Esophagus muscularis mucosa (tissue), 4 donors: Measurements from ENCODE around the gene ZNF597. TPM values are rescaled to one million over a fixed set of nuclear protein-coding genes. Genes with fewer than 3 reads are reported as not detected.

Source experiments
- DNase-seq: peaks from one replicate; pipeline ENCODE4 v3.0.0-alpha.2; 2017; ENCODE audit errors: extremely low spot score
- H3K27ac ChIP-seq, 4 donors: fragments of 200-600 bp; sonication (generic); replicated peaks in 1 of 4; 1 replicate in 3 of 4; 2 replicates in 1 of 4; pipeline ENCODE4 v1.5.1; 2016 to 2019; ENCODE audit warnings: mild to moderate bottlenecking in 1 of 4
- H3K27me3 ChIP-seq, 4 donors: fragments of 200-600 bp; sonication (generic); one replicate each; pipeline versions ENCODE4 v1.5.1 to v1.6.0; 2016 to 2019
- H3K36me3 ChIP-seq, 4 donors: fragments of 200-600 bp; sonication (generic); one replicate each; pipeline ENCODE4 v1.5.1; 2016 to 2019
- H3K4me1 ChIP-seq, 4 donors: fragments of 200-600 bp; sonication (generic); one replicate each; pipeline ENCODE4 v1.5.1; 2016 to 2019
- H3K4me3 ChIP-seq, 4 donors: fragments of 200-600 bp; sonication (generic); 1 replicate in 2 of 4; 2 replicates in 2 of 4; pipeline ENCODE4 v1.5.1; 2016 to 2019; ENCODE audit warnings: mild to moderate bottlenecking in 4 of 4, moderate library complexity in 1 of 4
- H3K9me3 ChIP-seq, 4 donors: fragments of 200-600 bp; sonication (generic); 1 replicate in 3 of 4; 2 replicates in 1 of 4; pipeline ENCODE4 v1.5.1; 2016 to 2019
- EP300 ChIP-seq: sonication (generic); formaldehyde crosslinking; IDR thresholded peaks from one replicate; pipeline ENCODE4 v1.6.1; 2017; ENCODE audit warnings: antibody characterized with exemption
- POLR2A ChIP-seq: fragments of 450-650 bp; IDR thresholded peaks from one replicate; pipeline ENCODE4 v1.6.1; 2017; ENCODE audit warnings: antibody characterized with exemption, moderate library complexity, mild to moderate bottlenecking, low read depth
- POLR2AphosphoS5 ChIP-seq, 2 donors: sonication (generic); formaldehyde crosslinking; IDR thresholded peaks; one replicate each; pipeline ENCODE4 v1.6.1; 2017; ENCODE audit warnings: antibody characterized with exemption in 2 of 2
- WGBS: methylation state at CpG from one replicate; pipeline ENCODE4 v1.1.5; 2018; 5-methylcytosine and 5-hydroxymethylcytosine counted together
- intact Hi-C: fragments of 100-400 bp; cut with DNase I; formaldehyde crosslinking; loops from one replicate; pipeline ENCODE4 v1.15.1; 2023
- total RNA-seq, 4 donors: library from RNA; depleted of rRNA; stranded (reverse); fragments of >200 nt; gene quantifications; one replicate each; pipeline versions ENCODE4 v1.1.0 to v1.2.1, GENCODE V29; 2016
- TF ChIP-seq, protein P1 (sequence below), 3 experiments: fragments of 200-600 bp in 2 of 3; fragments of 450-650 bp in 1 of 3; sonication (generic) in 2 of 3; IDR thresholded peaks; one replicate each; pipeline ENCODE4 v1.5.1; 2017 to 2019; ENCODE audit warnings: antibody characterized with exemption in 3 of 3, mild to moderate bottlenecking in 2 of 3, moderate library complexity in 1 of 3

ZNF597 gene
- total RNA-seq, 4 donors from 2014 or later: 1.5 to 2.2 (median 1.8) TPM

- Histone ChIP-seq H3K9me3 (peaks cover 0 to 19% (median 3%) of the 10 kb centered on the region in 4 donors), H3K27me3 (no peaks in the 10 kb centered on the region), H3K36me3 (peaks cover 4 to 31% (median 15%) of the 10 kb centered on the region in 4 donors), H3K4me1 (peaks cover 6 to 19% (median 15%) of the 10 kb centered on the region in 4 donors), H3K4me3 (peak overlapping the region; percentile 56 to 64 (median 60)), H3K27ac (peak overlapping the region; percentile 63 to 78 (median 74))
- intact Hi-C loops: loop anchor here (5.0 kb wide), 1 partner anchor 42 kb away; the partner anchor contains the start of genes ZNF174 and ZSCAN32
- 71% methylated on average over 10 of the region's 10 CpGs for WGBS
- TF ChIP-seq POLR2A: no peak
- no peak for TF ChIP-seq POLR2AphosphoS5 (IDR thresholded peaks at IDR 0.05)
- no peak for TF ChIP-seq EP300
- TF ChIP-seq, protein P1, sequence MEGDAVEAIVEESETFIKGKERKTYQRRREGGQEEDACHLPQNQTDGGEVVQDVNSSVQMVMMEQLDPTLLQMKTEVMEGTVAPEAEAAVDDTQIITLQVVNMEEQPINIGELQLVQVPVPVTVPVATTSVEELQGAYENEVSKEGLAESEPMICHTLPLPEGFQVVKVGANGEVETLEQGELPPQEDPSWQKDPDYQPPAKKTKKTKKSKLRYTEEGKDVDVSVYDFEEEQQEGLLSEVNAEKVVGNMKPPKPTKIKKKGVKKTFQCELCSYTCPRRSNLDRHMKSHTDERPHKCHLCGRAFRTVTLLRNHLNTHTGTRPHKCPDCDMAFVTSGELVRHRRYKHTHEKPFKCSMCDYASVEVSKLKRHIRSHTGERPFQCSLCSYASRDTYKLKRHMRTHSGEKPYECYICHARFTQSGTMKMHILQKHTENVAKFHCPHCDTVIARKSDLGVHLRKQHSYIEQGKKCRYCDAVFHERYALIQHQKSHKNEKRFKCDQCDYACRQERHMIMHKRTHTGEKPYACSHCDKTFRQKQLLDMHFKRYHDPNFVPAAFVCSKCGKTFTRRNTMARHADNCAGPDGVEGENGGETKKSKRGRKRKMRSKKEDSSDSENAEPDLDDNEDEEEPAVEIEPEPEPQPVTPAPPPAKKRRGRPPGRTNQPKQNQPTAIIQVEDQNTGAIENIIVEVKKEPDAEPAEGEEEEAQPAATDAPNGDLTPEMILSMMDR (IDR thresholded peaks at IDR 0.05): no peak
- no peak for DNase-seq
These were observed 706 bp upstream of the ZNF597 start for GRCh38 chr16:3444032-3444388.

GRCh38 chr16:3439637-3440036, 3.7 kb downstream of the ZNF597 start:
- TF ChIP-seq POLR2AphosphoS5 (IDR thresholded peaks at IDR 0.05): no peak
- TF ChIP-seq, protein P1 (IDR thresholded peaks at IDR 0.05): no peak
- no peak for TF ChIP-seq POLR2A
- TF ChIP-seq EP300: no peak
- peaks cover 3 to 18% (median 11%) of the 10 kb centered on the region in 4 donors for H3K4me1 ChIP-seq
- H3K27me3 ChIP-seq: peaks cover 0 to 5% (median 0%) of the 10 kb centered on the region in 4 donors
- no peak for DNase-seq
- H3K4me3 ChIP-seq: no peak overlapping the region
- peaks cover 4 to 42% (median 21%) of the 10 kb centered on the region in 4 donors for H3K36me3 ChIP-seq
- peaks cover 0 to 24% (median 4%) of the 10 kb centered on the region in 4 donors for H3K9me3 ChIP-seq
- H3K27ac ChIP-seq: no peak overlapping the region
- 88% methylated on average over 4 of the region's 4 CpGs for WGBS
- intact Hi-C loops: loop anchor here (5.0 kb wide), 1 partner anchor 37 kb away; the partner anchor contains the start of genes ZNF174 and ZSCAN32

GRCh38 chr16:3434373-3434772, 8.9 kb downstream of the ZNF597 start:
- H3K27ac ChIP-seq: no peak overlapping the region
- intact Hi-C loops: no loop called here
- peaks cover 0 to 14% (median 3%) of the 10 kb centered on the region in 4 donors for H3K9me3 ChIP-seq
- H3K36me3 ChIP-seq: peaks cover 0 to 37% (median 22%) of the 10 kb centered on the region in 4 donors
- no peak for DNase-seq
- TF ChIP-seq, protein P1 (IDR thresholded peaks at IDR 0.05): no peak
- TF ChIP-seq POLR2AphosphoS5 (IDR thresholded peaks at IDR 0.05) (no peak), POLR2A (no peak), EP300 (no peak)
- H3K4me1 ChIP-seq: no peaks in the 10 kb centered on the region
- H3K27me3 ChIP-seq: peaks cover 0 to 5% (median 0%) of the 10 kb centered on the region in 4 donors
- no peak overlapping the region for H3K4me3 ChIP-seq

DNA sequence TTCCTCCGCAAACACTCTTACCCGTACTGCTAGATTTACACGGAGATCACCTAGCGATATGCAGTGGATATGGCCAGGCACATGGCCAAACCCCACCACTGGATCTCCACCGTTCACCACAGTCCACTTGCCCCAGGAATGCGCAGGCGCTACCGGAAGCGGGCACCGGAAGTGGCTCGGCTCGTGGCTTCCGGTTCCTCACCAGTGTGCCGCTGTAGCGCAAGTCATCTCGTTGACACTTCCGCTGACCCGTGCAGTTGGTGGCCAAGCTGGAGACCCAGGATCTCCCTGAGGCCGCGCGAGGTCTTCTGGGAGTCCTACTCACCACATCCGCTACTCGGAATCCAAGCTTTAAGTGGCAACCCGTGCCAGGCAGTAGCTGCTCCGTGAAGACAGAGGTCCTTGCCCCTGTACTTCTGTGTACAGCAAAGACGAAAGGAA, 11.5 kb downstream of the ZNF597 start:
- peaks cover 0 to 6% (median 0%) of the 10 kb centered on the region in 4 donors for H3K9me3 ChIP-seq
- 72% methylated on average over 22 of the region's 26 CpGs for WGBS
- no peak for TF ChIP-seq POLR2AphosphoS5 (IDR thresholded peaks at IDR 0.05)
- TF ChIP-seq, protein P1 (IDR thresholded peaks at IDR 0.05): no peak
- TF ChIP-seq EP300: no peak
- TF ChIP-seq POLR2A: no peak
- intact Hi-C loops: no loop called here
- no peaks in the 10 kb centered on the region for H3K27me3 ChIP-seq
- peaks cover 0 to 24% (median 15%) of the 10 kb centered on the region in 4 donors for H3K36me3 ChIP-seq
- peak overlapping the region; percentile 13 to 46 (median 36) for H3K4me3 ChIP-seq
- no peak for DNase-seq
- no peak overlapping the region for H3K27ac ChIP-seq
- H3K4me1 ChIP-seq: no peaks in the 10 kb centered on the region
